Peyer's patch (tissue), 4 donors: ENCODE data around the gene RREB1.

Experiments
- POLR2A ChIP-seq, 2 donors: fragments of 450-650 bp; IDR thresholded peaks; one replicate each; pipeline ENCODE4 v1.5.1; 2017; ENCODE audit warnings: antibody characterized with exemption in 2 of 2, mild to moderate bottlenecking in 2 of 2, moderate library complexity in 2 of 2
- TF ChIP-seq, protein P1 (sequence below), 6 experiments: fragments of 450-650 bp in 4 of 6; fragments of 200-600 bp in 2 of 6; sonication (generic) in 1 of 6; IDR thresholded peaks; one replicate each; pipeline ENCODE4 v1.5.1; 2017 to 2019; ENCODE audit warnings: antibody characterized with exemption in 6 of 6, mild to moderate bottlenecking in 3 of 6, moderate library complexity in 1 of 6

DNA sequence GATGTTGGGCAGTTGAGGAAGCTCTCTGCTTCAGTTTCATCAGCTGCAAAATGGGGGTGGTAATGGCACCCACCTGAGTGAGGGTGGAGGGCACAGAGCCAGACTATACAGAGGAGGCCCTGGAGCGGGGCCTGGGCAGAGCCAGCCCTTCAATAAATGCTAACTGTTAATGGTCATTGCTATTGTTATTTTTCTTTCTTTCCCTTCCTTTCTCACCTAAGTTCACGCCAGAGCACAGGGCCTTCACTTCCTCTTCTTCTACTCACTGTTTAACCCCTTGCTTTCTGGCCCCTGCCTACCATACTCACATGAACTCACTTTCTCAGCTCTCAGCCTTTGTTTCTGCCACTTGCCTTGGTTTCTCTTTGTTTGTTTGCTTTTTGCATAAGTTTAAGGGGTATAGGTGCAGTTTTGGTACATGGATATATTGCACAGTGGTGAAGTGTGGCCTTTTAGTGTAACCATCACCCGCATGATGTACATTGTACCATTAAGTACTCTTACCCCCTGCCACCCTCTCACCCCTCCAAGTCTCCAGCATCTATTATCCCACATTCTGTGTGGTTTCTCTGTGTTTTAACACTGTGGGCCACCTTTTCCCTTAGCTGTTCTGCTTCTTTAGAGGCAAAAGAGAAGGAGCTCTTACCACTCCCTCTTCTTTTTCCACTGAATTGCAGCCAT, 7.5 kb upstream of the RREB1 start:
- TF ChIP-seq, protein P1, sequence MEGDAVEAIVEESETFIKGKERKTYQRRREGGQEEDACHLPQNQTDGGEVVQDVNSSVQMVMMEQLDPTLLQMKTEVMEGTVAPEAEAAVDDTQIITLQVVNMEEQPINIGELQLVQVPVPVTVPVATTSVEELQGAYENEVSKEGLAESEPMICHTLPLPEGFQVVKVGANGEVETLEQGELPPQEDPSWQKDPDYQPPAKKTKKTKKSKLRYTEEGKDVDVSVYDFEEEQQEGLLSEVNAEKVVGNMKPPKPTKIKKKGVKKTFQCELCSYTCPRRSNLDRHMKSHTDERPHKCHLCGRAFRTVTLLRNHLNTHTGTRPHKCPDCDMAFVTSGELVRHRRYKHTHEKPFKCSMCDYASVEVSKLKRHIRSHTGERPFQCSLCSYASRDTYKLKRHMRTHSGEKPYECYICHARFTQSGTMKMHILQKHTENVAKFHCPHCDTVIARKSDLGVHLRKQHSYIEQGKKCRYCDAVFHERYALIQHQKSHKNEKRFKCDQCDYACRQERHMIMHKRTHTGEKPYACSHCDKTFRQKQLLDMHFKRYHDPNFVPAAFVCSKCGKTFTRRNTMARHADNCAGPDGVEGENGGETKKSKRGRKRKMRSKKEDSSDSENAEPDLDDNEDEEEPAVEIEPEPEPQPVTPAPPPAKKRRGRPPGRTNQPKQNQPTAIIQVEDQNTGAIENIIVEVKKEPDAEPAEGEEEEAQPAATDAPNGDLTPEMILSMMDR (IDR thresholded peaks at IDR 0.05), result no peak
- TF ChIP-seq POLR2A (IDR thresholded peaks at IDR 0.05), result no peak
